CD4-positive, alpha-beta T cell (primary cell): ENCODE data around the gene CCBE1. TPM values are rescaled to one million over a fixed set of nuclear protein-coding genes. Genes with fewer than 3 reads are reported as not detected.

ENCODE experiments used
- ATAC-seq: fragments of 200-7000 bp; cut with Tn5 transposase; one replicate; pipeline ENCODE4 v1.10.0; 2022; ENCODE audit warnings: mild to moderate bottlenecking; ENCODE audit not compliant: poor library complexity
- CTCF ChIA-PET: fragments of 350-600 bp; sonication (Branson Sonifier 250); formaldehyde crosslinking; loops from one replicate; lab custom pipeline; 2021; ENCODE audit warnings: antibody characterized with exemption, inconsistent platforms; lab: Charles Lee
- POLR2A ChIA-PET: fragments of 350-600 bp; sonication (Branson Sonifier 250); formaldehyde crosslinking; loops from one replicate; lab custom pipeline; 2021; ENCODE audit warnings: antibody characterized with exemption, inconsistent platforms; lab: Charles Lee
- DNase-seq, 14 experiments: peaks; one replicate each; pipeline ENCODE4 v3.0.0-alpha.2; 2013 to 2020; ENCODE audit warnings: mixed read lengths in 2 of 14
- H3K27ac ChIP-seq, 2 donors: one replicate each; pipeline versions ENCODE4 v1.5.1 to v1.7.0; 2013; ENCODE audit warnings: low read length in 2 of 2, low read depth in 1 of 2, mild to moderate bottlenecking in 1 of 2
- H3K27me3 ChIP-seq, 2 experiments: 1 replicate in 1 of 2; 2 replicates in 1 of 2; pipeline versions ENCODE4 v1.6.1 to v1.7.0; 2013; ENCODE audit warnings: low read length in 2 of 2, control low read depth in 1 of 2, mild to moderate bottlenecking in 1 of 2, moderate library complexity in 1 of 2; ENCODE audit not compliant: insufficient read depth in 2 of 2, control insufficient read depth in 1 of 2
- H3K36me3 ChIP-seq: one replicate; pipeline ENCODE4 v1.6.1; 2013; ENCODE audit warnings: low read length, control low read depth; ENCODE audit not compliant: insufficient read depth
- H3K4me1 ChIP-seq: one replicate; pipeline ENCODE4 v1.6.1; 2013; ENCODE audit warnings: low read length, control low read depth; ENCODE audit not compliant: insufficient read depth
- H3K4me3 ChIP-seq: one replicate; pipeline ENCODE4 v1.5.1; 2013; ENCODE audit warnings: mild to moderate bottlenecking, low read length, moderate library complexity
- H3K9me3 ChIP-seq, 2 experiments: 1 replicate in 1 of 2; 2 replicates in 1 of 2; pipeline versions ENCODE4 v1.6.1 to v1.7.0; 2013; ENCODE audit warnings: low read length in 2 of 2, mild to moderate bottlenecking in 2 of 2, control low read depth in 1 of 2, moderate library complexity in 1 of 2; ENCODE audit not compliant: control insufficient read depth in 1 of 2, insufficient read depth in 1 of 2
- H3K27ac Mint-ChIP-seq: one replicate; pipeline ENCODE4 v1.8.0; 2020; ENCODE audit warnings: mixed read lengths
- H3K27me3 Mint-ChIP-seq: one replicate; pipeline ENCODE4 v1.8.0; 2021; ENCODE audit warnings: mixed read lengths
- H3K36me3 Mint-ChIP-seq: one replicate; pipeline ENCODE4 v1.8.0; 2021; ENCODE audit warnings: low read depth, mixed read lengths
- H3K4me1 Mint-ChIP-seq: one replicate; pipeline ENCODE4 v1.8.0; 2021; ENCODE audit warnings: low read depth, mixed read lengths
- H3K4me3 Mint-ChIP-seq: one replicate; pipeline ENCODE4 v1.8.0; 2020; ENCODE audit warnings: mild to moderate bottlenecking, mixed read lengths
- H3K9me3 Mint-ChIP-seq: one replicate; pipeline ENCODE4 v1.8.0; 2020; ENCODE audit warnings: mixed read lengths
- CTCF ChIP-seq: fragments of 200-600 bp; IDR thresholded peaks from one replicate; pipeline ENCODE4 v1.8.0; 2022; ENCODE audit warnings: antibody characterized with exemption, mild to moderate bottlenecking
- intact Hi-C, 2 experiments: fragments of 100-400 bp; cut with DNase I in 1 of 2; cut with micrococcal nuclease in 1 of 2; formaldehyde crosslinking; loops; one replicate each; pipeline versions ENCODE4 v1.15.1 to v1.9.0; 2023 to 2025; cut with DNase I, micrococcal nuclease
- total RNA-seq, 174 experiments: library from RNA in 2 of 174; stranded (reverse) in 2 of 174; gene quantifications; one replicate each; pipeline ENCODE4 v1.2.3 and lab custom pipeline; 2021 to 2026

Gene CCBE1
- total RNA-seq, 2 experiments from 2014 or later: not detected

- Histone ChIP-seq H3K27ac (no peak overlapping the region), H3K4me1 (peaks cover 8% of the 10 kb centered on the region), H3K9me3 (peaks cover 0 to 12% of the 10 kb centered on the region in 2 experiments), H3K4me3 (no peak overlapping the region), H3K36me3 (no peaks in the 10 kb centered on the region), H3K27me3 (peaks cover 30 to 34% of the 10 kb centered on the region in 2 experiments)
- ATAC-seq (no peak), DNase-seq (no peak)
- Mint-ChIP-seq H3K27me3 (peaks cover 51% of the 10 kb centered on the region), H3K9me3 (no peaks in the 10 kb centered on the region), H3K36me3 (no peaks in the 10 kb centered on the region), H3K4me1 (peaks cover 14% of the 10 kb centered on the region), H3K27ac (no peak overlapping the region), H3K4me3 (no peak overlapping the region)
- intact Hi-C loops: no loop called here
- ChIA-PET POLR2A (no interaction called here), CTCF (no interaction called here)
- TF ChIP-seq CTCF: no peak
Measured at GRCh38 chr18:59699750-59700534, 2.7 kb upstream of the CCBE1 start.

GRCh38 chr18:59699061-59699460, 1.8 kb upstream of the CCBE1 start:
- H3K4me3 ChIP-seq: no peak overlapping the region
- DNase-seq (no peak), ATAC-seq (no peak)
- no peak overlapping the region for H3K27ac Mint-ChIP-seq
- no peak overlapping the region for H3K27ac ChIP-seq
- H3K36me3 Mint-ChIP-seq: no peaks in the 10 kb centered on the region
- peaks cover 30 to 40% of the 10 kb centered on the region in 2 experiments for H3K27me3 ChIP-seq
- TF ChIP-seq CTCF: no peak
- no peak overlapping the region for H3K4me3 Mint-ChIP-seq
- intact Hi-C loops: no loop called here
- H3K4me1 ChIP-seq: peaks cover 8% of the 10 kb centered on the region
- CTCF ChIA-PET: no interaction called here
- H3K36me3 ChIP-seq: no peaks in the 10 kb centered on the region
- H3K9me3 Mint-ChIP-seq: no peaks in the 10 kb centered on the region
- H3K4me1 Mint-ChIP-seq: peaks cover 14% of the 10 kb centered on the region
- peaks cover 60% of the 10 kb centered on the region for H3K27me3 Mint-ChIP-seq
- POLR2A ChIA-PET: no interaction called here
- peaks cover 0 to 12% of the 10 kb centered on the region in 2 experiments for H3K9me3 ChIP-seq

- intact Hi-C loops: no loop called here
Measured at GRCh38 chr18:59696311-59697235, 650 bp downstream of the CCBE1 start.

More at GRCh38 chr18:59696311-59697235, 650 bp downstream of the CCBE1 start:
- Mint-ChIP-seq H3K4me1 (peaks cover 14% of the 10 kb centered on the region), H3K27me3 (peaks cover 74% of the 10 kb centered on the region), H3K36me3 (no peaks in the 10 kb centered on the region), H3K4me3 (no peak overlapping the region), H3K27ac (no peak overlapping the region), H3K9me3 (no peaks in the 10 kb centered on the region)
- peaks cover 8% of the 10 kb centered on the region for H3K4me1 ChIP-seq
- no peak overlapping the region for H3K4me3 ChIP-seq
- H3K36me3 ChIP-seq: no peaks in the 10 kb centered on the region
- no peak overlapping the region for H3K27ac ChIP-seq
- H3K27me3 ChIP-seq: peaks cover 30 to 45% of the 10 kb centered on the region in 2 experiments
- ChIA-PET CTCF (no interaction called here), POLR2A (no interaction called here)
- ATAC-seq (no peak), DNase-seq (no peak)
- no peak for TF ChIP-seq CTCF
- H3K9me3 ChIP-seq: peaks cover 0 to 12% of the 10 kb centered on the region in 2 experiments
